T-cell (primary cell): ENCODE data around the gene TRIOBP. TPM values are rescaled to one million over a fixed set of nuclear protein-coding genes. Genes with fewer than 3 reads are reported as not detected.
A peak's percentile ranks its signal among the peaks of the same experiment; 100 is the strongest.

ENCODE experiments used
- ATAC-seq, 4 experiments: fragments of 200-7000 bp in 3 of 4; fragments of 150-1000 bp in 1 of 4; cut with Tn5 transposase; replicated peaks in 1 of 4; 1 replicate in 3 of 4; 2 replicates in 1 of 4; pipeline ENCODE4 v1.10.0; 2021; ENCODE audit warnings: moderate library complexity in 3 of 4, mild to moderate bottlenecking in 2 of 4, moderate number of reproducible peaks in 1 of 4
- CTCF ChIA-PET, 2 donors: fragments of 300-600 bp; sonication (Branson Sonifier 250); formaldehyde crosslinking; loops; one replicate each; lab custom pipeline; 2022; ENCODE audit warnings: antibody characterized with exemption in 2 of 2; lab: Charles Lee
- POLR2A ChIA-PET, 2 donors: fragments of 300-600 bp; sonication (Branson Sonifier 250); formaldehyde crosslinking; loops; one replicate each; lab custom pipeline; 2022; ENCODE audit warnings: antibody characterized with exemption in 2 of 2; lab: Charles Lee
- DNase-seq, 35 experiments: peaks; one replicate each; pipeline versions ENCODE4 v3.0.0 to v3.0.0-alpha.2; 2013 to 2023
- H3K27ac ChIP-seq: one replicate; pipeline ENCODE4 v1.5.1; 2013; ENCODE audit warnings: low read length
- H3K27me3 ChIP-seq, 2 experiments: replicated peaks in 1 of 2; 1 replicate in 1 of 2; 2 replicates in 1 of 2; pipeline versions ENCODE4 v1.6.1 to v1.7.0; 2013; ENCODE audit warnings: low read length in 1 of 2, mixed read lengths in 1 of 2; ENCODE audit not compliant: control insufficient read depth in 2 of 2, insufficient read depth in 2 of 2; ENCODE audit errors: extremely low read depth in 1 of 2
- H3K36me3 ChIP-seq, 2 donors: 1 replicate in 1 of 2; 2 replicates in 1 of 2; pipeline versions ENCODE4 v1.6.1 to v1.7.0; 2013; ENCODE audit warnings: low read length in 1 of 2; ENCODE audit not compliant: control insufficient read depth in 2 of 2, insufficient read depth in 1 of 2; ENCODE audit errors: extremely low read depth in 1 of 2
- H3K4me1 ChIP-seq, 2 experiments: 1 replicate in 1 of 2; 2 replicates in 1 of 2; pipeline versions ENCODE4 v1.6.1 to v1.7.0; 2013; ENCODE audit warnings: low read length in 2 of 2, mixed read lengths in 1 of 2; ENCODE audit not compliant: insufficient read depth in 2 of 2, control insufficient read depth in 1 of 2; ENCODE audit errors: extremely low read depth in 1 of 2
- H3K4me3 ChIP-seq, 2 donors: 1 replicate in 1 of 2; 2 replicates in 1 of 2; pipeline versions ENCODE4 v1.5.1 to v1.7.0; 2013; ENCODE audit warnings: mild to moderate bottlenecking in 2 of 2, low read length in 1 of 2, moderate library complexity in 1 of 2; ENCODE audit not compliant: control insufficient read depth in 1 of 2; ENCODE audit errors: extremely low read depth in 1 of 2
- H3K9me3 ChIP-seq: 2 replicates; pipeline ENCODE4 v1.7.0; 2013
- H3K27ac Mint-ChIP-seq, 2 donors: one replicate each; pipeline ENCODE4 v1.8.0; 2020 to 2021; ENCODE audit warnings: mild to moderate bottlenecking in 2 of 2, mixed read lengths in 2 of 2
- H3K27me3 Mint-ChIP-seq, 2 donors: one replicate each; pipeline ENCODE4 v1.8.0; 2021 to 2022; ENCODE audit warnings: mixed read lengths in 2 of 2
- H3K36me3 Mint-ChIP-seq: one replicate; pipeline ENCODE4 v1.8.0; 2021; ENCODE audit warnings: mixed read lengths
- H3K4me1 Mint-ChIP-seq, 3 donors: one replicate each; pipeline ENCODE4 v1.8.0; 2020 to 2022; ENCODE audit warnings: mixed read lengths in 3 of 3, mild to moderate bottlenecking in 1 of 3
- H3K4me3 Mint-ChIP-seq, 3 donors: one replicate each; pipeline ENCODE4 v1.8.0; 2020 to 2022; ENCODE audit warnings: mild to moderate bottlenecking in 3 of 3, mixed read lengths in 3 of 3, moderate library complexity in 3 of 3
- H3K9me3 Mint-ChIP-seq, 3 donors: one replicate each; pipeline ENCODE4 v1.8.0; 2020 to 2022; ENCODE audit warnings: mixed read lengths in 3 of 3
- WGBS: methylation state at CpG from one replicate; pipeline ENCODE4 v1.1.5; 2013; ENCODE audit warnings: missing lambda C conversion rate; ENCODE audit not compliant: insufficient coverage; 5-methylcytosine and 5-hydroxymethylcytosine counted together
- total RNA-seq, 35 experiments: library from RNA in 6 of 35; stranded (reverse) in 6 of 35; fragments of 120-200 nt in 1 of 35; gene quantifications; one replicate each; pipeline versions ENCODE4 v1.2.1 to v1.2.4 and lab custom pipeline; 2013 to 2026

The TRIOBP gene
- total RNA-seq (10 to 100 TPM; 14.5 to 36.8 (median 31.1) TPM), total RNA-seq (lab: John Stamatoyannopoulos, UW) (18.1 to 70.8 (median 34.4) reads per million in 29 experiments)
- total RNA-seq (2013), result 19.6 TPM

DNA sequence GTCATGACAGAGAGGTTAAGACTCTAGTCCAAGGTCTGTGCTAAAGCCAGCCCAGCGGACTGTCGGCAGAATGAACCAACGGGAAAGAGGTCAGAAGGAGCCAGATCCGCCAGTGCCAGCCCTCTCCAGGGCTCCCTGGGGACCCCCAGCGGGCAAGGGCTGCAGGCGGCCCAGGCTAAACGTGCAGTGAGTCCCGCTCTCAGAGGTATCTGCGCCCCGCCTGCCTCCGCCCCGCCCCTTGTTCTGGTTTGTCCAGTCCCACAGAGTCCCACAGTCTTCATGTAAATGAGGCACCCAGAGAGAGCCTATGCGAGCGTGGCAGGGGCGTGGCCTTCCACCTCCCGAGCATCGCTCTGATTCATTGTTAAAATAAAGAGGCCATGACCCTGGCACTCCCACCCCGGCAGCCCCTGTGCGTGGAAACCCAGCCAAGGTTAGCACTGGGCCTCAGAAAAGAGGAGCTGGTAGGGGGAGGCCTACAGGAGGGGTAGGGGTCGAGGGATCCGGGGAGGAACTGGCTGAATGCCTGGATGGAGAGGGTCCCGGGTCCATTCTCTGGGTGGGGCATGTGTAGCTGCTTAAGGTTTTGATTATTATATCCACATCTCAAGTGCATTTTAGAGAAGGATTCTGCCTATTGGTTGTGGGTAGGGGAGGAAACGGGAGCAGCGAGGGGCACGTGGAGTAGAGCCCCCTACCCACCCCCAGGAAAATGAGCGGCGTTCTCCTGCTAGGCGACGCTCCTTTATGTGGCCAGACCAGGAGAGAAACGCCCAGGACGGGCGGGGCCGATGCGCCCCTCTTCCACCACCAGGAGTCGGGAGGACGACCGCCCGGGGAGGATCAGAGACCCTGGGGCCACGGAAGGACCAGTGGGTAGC is at the start of gene TRIOBP:
Gene TRIOBP, plus strand, starts transcription at position 392 of the 881 bp plus-strand sequence. CDS start 4,318 bp downstream, outside the sequence.
- Histone ChIP-seq H3K4me3 (peak within 1 kb of the TSS in 1 of 2 donors; percentile 7), H3K27ac (no peak within 1 kb of the TSS), H3K36me3 (peaks cover 0 to 20% of the 10 kb centered on the region in 2 donors), H3K27me3 (peaks cover 0 to 5% of the 10 kb centered on the region in 2 experiments), H3K4me1 (peaks cover 13 to 20% of the 10 kb centered on the region in 2 experiments), H3K9me3 (no peaks in the 10 kb centered on the region)
- POLR2A ChIA-PET, result no interaction called here
- WGBS, result 37% methylated on average over 24 of the region's 39 CpGs
- peak within 1 kb of the TSS; percentile 46 to 66 for H3K27ac Mint-ChIP-seq
- no peaks in the 10 kb centered on the region for H3K27me3 Mint-ChIP-seq
- ATAC-seq (peak; percentile 96 to 98 (median 98)), DNase-seq (peak; percentile 44 to 95 (median 86))
- peaks cover 19% of the 10 kb centered on the region for H3K36me3 Mint-ChIP-seq
- H3K4me3 Mint-ChIP-seq, result peak within 1 kb of the TSS in 2 of 3 donors; percentile 17 to 64
- CTCF ChIA-PET, result interaction anchor here (0.7 to 2.5 kb wide), 3 partner anchors 54 to 166 kb away, joined by 3 to 7 read pairs (median 7); no protein-coding TSS in a partner anchor
- H3K9me3 Mint-ChIP-seq, result no peaks in the 10 kb centered on the region
- peaks cover 14 to 19% (median 16%) of the 10 kb centered on the region in 3 donors for H3K4me1 Mint-ChIP-seq

DNA sequence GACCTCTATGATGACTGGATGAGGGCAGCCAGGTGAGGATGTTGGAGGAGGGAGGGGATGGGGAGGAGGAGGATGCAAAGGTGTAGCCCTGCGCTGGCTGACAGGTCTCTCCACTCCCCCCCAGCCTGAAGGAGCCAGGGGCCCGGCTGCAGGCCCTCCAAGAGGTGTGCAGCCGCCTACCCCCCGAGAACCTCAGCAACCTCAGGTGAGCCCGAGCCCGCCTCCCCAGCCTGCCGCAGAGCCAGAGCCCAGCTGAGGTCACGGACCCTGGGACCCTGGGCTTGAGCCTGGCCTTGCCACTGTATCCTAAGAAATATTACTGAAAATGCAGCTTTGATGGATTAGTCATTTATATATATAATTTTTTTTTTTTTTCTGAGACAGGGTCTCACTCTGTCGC is 49.5 kb upstream of the TRIOBP start:
- peaks cover 37 to 94% of the 10 kb centered on the region in 2 donors for H3K36me3 ChIP-seq
- H3K9me3 Mint-ChIP-seq, result no peaks in the 10 kb centered on the region
- peaks cover 17 to 21% (median 20%) of the 10 kb centered on the region in 3 donors for H3K4me1 Mint-ChIP-seq
- ChIA-PET CTCF (no interaction called here), POLR2A (no interaction called here)
- DNase-seq (no peak), ATAC-seq (no peak)
- no peaks in the 10 kb centered on the region for H3K27me3 Mint-ChIP-seq
- peaks cover 35% of the 10 kb centered on the region for H3K36me3 Mint-ChIP-seq
- no peak overlapping the region for H3K27ac ChIP-seq
- H3K27me3 ChIP-seq, result no peaks in the 10 kb centered on the region
- H3K4me1 ChIP-seq, result peaks cover 3 to 34% of the 10 kb centered on the region in 2 experiments
- H3K4me3 ChIP-seq, result no peak overlapping the region
- H3K27ac Mint-ChIP-seq, result no peak overlapping the region
- H3K4me3 Mint-ChIP-seq, result no peak overlapping the region
- 90% methylated on average over 2 of the region's 9 CpGs for WGBS
- no peaks in the 10 kb centered on the region for H3K9me3 ChIP-seq

DNA sequence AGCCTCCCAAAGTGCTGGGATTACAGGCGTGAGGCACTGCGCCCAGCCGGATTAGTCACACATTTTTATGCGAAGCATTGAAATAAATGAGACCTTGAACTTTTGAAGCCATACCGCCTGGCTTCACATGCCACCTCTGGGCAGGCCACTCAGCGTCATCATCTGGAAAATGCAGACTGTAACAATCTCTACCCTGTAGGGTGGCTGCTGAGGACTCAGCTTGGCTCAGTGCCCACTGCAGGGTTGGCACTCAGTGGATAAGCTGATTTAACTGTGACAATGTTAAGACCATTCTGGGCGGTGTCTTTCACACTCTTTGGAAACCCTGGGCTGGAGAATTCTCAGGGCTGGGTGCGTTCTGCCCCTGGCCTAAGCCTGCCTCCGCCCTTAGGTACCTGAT is 48.9 kb upstream of the TRIOBP start:
- Histone ChIP-seq H3K36me3 (peaks cover 37 to 92% of the 10 kb centered on the region in 2 donors), H3K27me3 (no peaks in the 10 kb centered on the region), H3K27ac (no peak overlapping the region), H3K9me3 (no peaks in the 10 kb centered on the region), H3K4me1 (peaks cover 3 to 28% of the 10 kb centered on the region in 2 experiments), H3K4me3 (no peak overlapping the region)
- Mint-ChIP-seq H3K4me1 (peaks cover 11 to 15% (median 14%) of the 10 kb centered on the region in 3 donors), H3K27me3 (no peaks in the 10 kb centered on the region), H3K27ac (peak overlapping the region in 1 of 2 donors; percentile 55), H3K36me3 (peaks cover 38% of the 10 kb centered on the region), H3K9me3 (no peaks in the 10 kb centered on the region), H3K4me3 (no peak overlapping the region)
- DNase-seq (no peak), ATAC-seq (no peak)
- ChIA-PET CTCF (no interaction called here), POLR2A (no interaction called here)
- WGBS, result 98% methylated on average over 9 of the region's 9 CpGs

- Mint-ChIP-seq H3K36me3 (peaks cover 37% of the 10 kb centered on the region), H3K4me1 (peaks cover 0 to 5% (median 0%) of the 10 kb centered on the region in 3 donors), H3K9me3 (no peaks in the 10 kb centered on the region), H3K4me3 (no peak overlapping the region), H3K27ac (no peak overlapping the region), H3K27me3 (no peaks in the 10 kb centered on the region)
- DNase-seq (no peak), ATAC-seq (no peak)
- no peaks in the 10 kb centered on the region for H3K27me3 ChIP-seq
- no peaks in the 10 kb centered on the region for H3K9me3 ChIP-seq
- H3K4me1 ChIP-seq, result peaks cover 0 to 15% of the 10 kb centered on the region in 2 experiments
- CTCF ChIA-PET, result no interaction called here
- H3K27ac ChIP-seq, result no peak overlapping the region
- WGBS, result 93% methylated on average over 10 of the region's 17 CpGs
- H3K4me3 ChIP-seq, result no peak overlapping the region
- POLR2A ChIA-PET, result no interaction called here
- peaks cover 40 to 86% of the 10 kb centered on the region in 2 donors for H3K36me3 ChIP-seq
These were observed 46.2 kb upstream of the TRIOBP start for GRCh38 chr22:37650463-37651136.

GRCh38 chr22:37654563-37655251 is 42.1 kb upstream of the TRIOBP start:
- H3K4me3 Mint-ChIP-seq, result no peak overlapping the region
- H3K27me3 ChIP-seq, result no peaks in the 10 kb centered on the region
- DNase-seq, result no peak
- ChIA-PET POLR2A (no interaction called here), CTCF (no interaction called here)
- H3K27ac Mint-ChIP-seq, result peak overlapping the region in 1 of 2 donors; percentile 6
- peaks cover 33 to 50% of the 10 kb centered on the region in 2 donors for H3K36me3 ChIP-seq
- no peaks in the 10 kb centered on the region for H3K9me3 Mint-ChIP-seq
- no peak for ATAC-seq
- no peak overlapping the region for H3K27ac ChIP-seq
- WGBS, result 94% methylated on average over 9 of the region's 14 CpGs
- peaks cover 15 to 17% (median 17%) of the 10 kb centered on the region in 3 donors for H3K4me1 Mint-ChIP-seq
- H3K36me3 Mint-ChIP-seq, result peaks cover 25% of the 10 kb centered on the region
- no peaks in the 10 kb centered on the region for H3K27me3 Mint-ChIP-seq
- H3K4me1 ChIP-seq, result peaks cover 6 to 19% of the 10 kb centered on the region in 2 experiments
- no peak overlapping the region for H3K4me3 ChIP-seq
- no peaks in the 10 kb centered on the region for H3K9me3 ChIP-seq

- no peak overlapping the region for H3K4me3 ChIP-seq
- no peaks in the 10 kb centered on the region for H3K9me3 ChIP-seq
- 94% methylated on average over 5 of the region's 17 CpGs for WGBS
- H3K4me1 ChIP-seq, result peaks cover 11 to 21% of the 10 kb centered on the region in 2 experiments
- POLR2A ChIA-PET, result no interaction called here
- no peaks in the 10 kb centered on the region for H3K27me3 Mint-ChIP-seq
- CTCF ChIA-PET, result no interaction called here
- no peak for DNase-seq
- no peaks in the 10 kb centered on the region for H3K9me3 Mint-ChIP-seq
- no peaks in the 10 kb centered on the region for H3K27me3 ChIP-seq
- no peak overlapping the region for H3K27ac ChIP-seq
- H3K4me1 Mint-ChIP-seq, result peaks cover 20 to 22% (median 22%) of the 10 kb centered on the region in 3 donors
- no peak overlapping the region for H3K4me3 Mint-ChIP-seq
- no peak overlapping the region for H3K27ac Mint-ChIP-seq
- peaks cover 29 to 45% of the 10 kb centered on the region in 2 donors for H3K36me3 ChIP-seq
- H3K36me3 Mint-ChIP-seq, result peaks cover 20% of the 10 kb centered on the region
- no peak for ATAC-seq
These were observed 41.6 kb upstream of the TRIOBP start for GRCh38 chr22:37655252-37655563.
